ENCODE measurements around the gene CLN6.

DNA sequence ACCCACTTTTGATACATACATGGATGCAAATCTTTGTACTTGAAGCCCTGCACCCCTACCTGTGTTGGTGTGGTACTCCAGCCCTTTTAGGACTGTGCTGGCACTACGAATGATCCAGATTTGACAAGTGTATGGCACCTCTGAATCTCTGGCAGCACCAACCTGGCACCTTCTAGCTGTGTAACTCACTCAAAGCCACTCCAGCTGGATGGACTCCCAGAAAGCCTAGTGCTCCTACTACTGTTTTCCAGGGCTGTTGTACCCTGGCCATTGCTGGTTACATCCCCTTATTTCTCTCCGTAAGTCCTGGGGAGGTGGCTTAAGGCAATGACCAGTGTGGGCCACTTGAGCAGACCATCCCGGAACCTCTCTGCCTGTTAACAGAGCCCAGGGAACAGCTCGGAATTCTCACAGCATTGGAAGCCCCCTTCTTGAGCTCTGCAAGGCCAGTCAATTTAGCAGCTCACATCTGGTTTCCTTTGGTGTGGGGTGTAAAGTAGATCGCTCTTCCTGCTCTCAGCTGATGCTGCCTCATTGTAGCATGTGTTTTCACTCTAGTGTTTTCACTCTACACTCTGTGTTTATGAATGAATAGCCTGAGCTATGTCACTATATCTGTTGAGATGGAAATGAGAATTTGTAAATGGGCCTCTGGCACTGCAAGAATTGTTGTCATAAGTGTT is 36.6 kb downstream of the CLN6 start:
- TF ChIP-seq CTCF (IDR thresholded peaks at IDR 0.05) (no peak), ZFX (IDR thresholded peaks at IDR 0.05; ENCODE audit: borderline replicate concordance) (no peak)
